Activated CD4-positive, alpha-beta T cell treated with anti-CD3 and anti-CD28 coated beads for 36 hours (primary cell): ENCODE results near the gene RGS14. TPM values are rescaled to one million over a fixed set of nuclear protein-coding genes. Genes with fewer than 3 reads are reported as not detected.
A peak's percentile ranks its signal among the peaks of the same experiment; 100 is the strongest.

ENCODE experiments used
- ATAC-seq: fragments of 200-7000 bp; cut with Tn5 transposase; one replicate; pipeline ENCODE4 v1.10.0; 2021; ENCODE audit warnings: mild to moderate bottlenecking, moderate library complexity
- CTCF ChIA-PET: fragments of 350-600 bp; sonication (Branson Sonifier 250); formaldehyde crosslinking; loops from one replicate; lab custom pipeline; 2021; ENCODE audit warnings: antibody characterized with exemption; lab: Charles Lee
- POLR2A ChIA-PET: fragments of 350-600 bp; sonication (Branson Sonifier 250); formaldehyde crosslinking; loops from one replicate; lab custom pipeline; 2021; ENCODE audit warnings: antibody characterized with exemption, inconsistent platforms; lab: Charles Lee
- DNase-seq: peaks from one replicate; pipeline ENCODE4 v3.0.0-alpha.2; 2020
- H3K27ac Mint-ChIP-seq: one replicate; pipeline ENCODE4 v1.8.0; 2021; ENCODE audit warnings: mixed read lengths
- H3K27me3 Mint-ChIP-seq: one replicate; pipeline ENCODE4 v1.8.0; 2021; ENCODE audit warnings: mixed read lengths
- H3K36me3 Mint-ChIP-seq: one replicate; pipeline ENCODE4 v1.8.0; 2021; ENCODE audit warnings: low read depth, mixed read lengths
- H3K4me1 Mint-ChIP-seq: one replicate; pipeline ENCODE4 v1.8.0; 2021; ENCODE audit warnings: mixed read lengths
- H3K4me3 Mint-ChIP-seq: one replicate; pipeline ENCODE4 v1.8.0; 2021; ENCODE audit warnings: mild to moderate bottlenecking, moderate library complexity, mixed read lengths
- H3K9me3 Mint-ChIP-seq: one replicate; pipeline ENCODE4 v1.8.0; 2021; ENCODE audit warnings: low read depth, mixed read lengths
- intact Hi-C, 2 experiments: fragments of 100-400 bp; cut with DNase I in 1 of 2; cut with micrococcal nuclease in 1 of 2; formaldehyde crosslinking; loops; one replicate each; pipeline versions ENCODE4 v1.14.2 to v1.15.1; 2022 to 2024; cut with DNase I, micrococcal nuclease
- total RNA-seq, 2 experiments: library from RNA; stranded (reverse); gene quantifications; one replicate each; pipeline ENCODE4 v1.2.3, GENCODE V29; 2021

Gene RGS14
- total RNA-seq, 2 experiments from 2014 or later = 43.8 to 62.0 TPM

DNA sequence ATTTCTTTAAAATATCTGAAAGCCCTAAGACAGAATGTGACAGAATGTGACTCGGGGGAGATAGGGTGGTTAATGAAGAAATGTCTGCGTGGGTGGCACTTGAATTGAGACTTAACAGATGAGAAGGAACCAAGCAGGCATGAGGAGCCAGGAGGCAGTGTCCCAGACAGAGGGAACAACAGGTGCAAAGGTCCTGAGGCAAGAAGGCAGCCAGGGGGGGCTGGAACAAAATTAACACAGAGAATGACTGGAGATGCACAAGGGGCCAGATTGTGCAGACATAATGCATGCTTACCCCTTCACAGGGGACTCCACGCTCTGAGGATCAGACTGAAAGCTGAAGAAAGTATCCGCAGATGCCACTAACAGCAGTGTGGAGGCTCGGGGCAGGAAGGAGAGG, 8.0 kb upstream of the RGS14 start:
- ChIA-PET POLR2A (interaction anchor here (0.6 to 0.7 kb wide), 2 partner anchors 10 to 89 kb away, joined by 3 to 4 read pairs; no protein-coding TSS in a partner anchor), CTCF (interaction anchor here (0.9 to 5.5 kb wide), 4 partner anchors 37 to 96 kb away, joined by 3 to 34 read pairs (median 15); no protein-coding TSS in a partner anchor)

DNA sequence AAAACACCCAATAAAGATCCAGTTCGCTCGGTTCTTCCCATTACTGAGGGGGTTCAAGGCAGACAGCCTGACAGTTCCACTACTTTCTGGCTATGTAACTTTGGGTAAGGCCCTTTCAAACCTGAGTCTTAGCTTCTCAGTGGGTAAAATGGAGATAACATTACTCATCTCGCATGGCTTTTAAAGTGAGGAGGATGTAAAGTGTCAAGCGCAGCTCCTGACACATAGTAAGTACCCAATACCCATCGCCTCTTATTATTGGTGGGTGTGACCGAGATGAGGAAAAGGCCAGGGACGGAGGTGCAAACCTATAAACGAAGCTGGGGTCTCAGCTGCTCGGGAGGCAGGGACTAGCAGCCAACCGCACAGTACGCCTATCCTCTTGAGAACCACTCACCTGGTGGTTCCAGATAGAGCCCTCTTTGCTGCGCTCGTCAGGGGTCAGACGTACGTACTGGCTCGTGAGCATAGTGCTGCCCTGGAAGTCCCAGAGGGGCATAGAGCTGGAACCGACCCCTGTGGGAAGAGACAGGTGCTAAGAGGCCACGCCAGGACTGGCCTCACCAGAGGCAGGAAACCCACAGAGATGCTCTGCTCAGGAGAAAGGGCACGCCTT, 6.8 kb upstream of the RGS14 start:
- Mint-ChIP-seq H3K4me1 (peaks cover 41% of the 10 kb centered on the region), H3K36me3 (peaks cover 18% of the 10 kb centered on the region), H3K27me3 (no peaks in the 10 kb centered on the region), H3K4me3 (peak overlapping the region; percentile 89), H3K9me3 (peaks cover 3% of the 10 kb centered on the region), H3K27ac (peak overlapping the region; percentile 99)
- POLR2A ChIA-PET = interaction anchor here (0.6 to 1.8 kb wide), 5 partner anchors 14 to 356 kb away, joined by 3 to 7 read pairs (median 3); partner anchors contain the start of gene GRK6
- ATAC-seq = peak; percentile 6
- CTCF ChIA-PET = interaction anchor here (0.6 to 5.5 kb wide), 20 partner anchors 8 to 150 kb away, joined by 3 to 34 read pairs (median 5); no protein-coding TSS in a partner anchor
- intact Hi-C loops = loop anchor here (1.0 to 10.0 kb wide), 14 partner anchors 36 to 986 kb away; partner anchors contain the start of genes ARL10 (in 1 of the 2), B4GALT7 (in 1 of the 2), FAM193B (in 1 of the 2) and KIAA1191 (in 1 of the 2)
- no peak for DNase-seq

More for the DNA sequence above, 8.0 kb upstream of the RGS14 start:
- intact Hi-C loops = loop anchor here (2.0 to 10.0 kb wide), 8 partner anchors 37 to 985 kb away; partner anchors contain the start of genes ARL10 (in 1 of the 2), B4GALT7 (in 1 of the 2), FAM193B (in 1 of the 2) and KIAA1191 (in 1 of the 2)
- no peak for DNase-seq
- Mint-ChIP-seq H3K4me1 (peaks cover 35% of the 10 kb centered on the region), H3K36me3 (peaks cover 16% of the 10 kb centered on the region), H3K27me3 (no peaks in the 10 kb centered on the region), H3K9me3 (no peaks in the 10 kb centered on the region), H3K27ac (peak overlapping the region; percentile 62), H3K4me3 (peak overlapping the region; percentile 89)
- ATAC-seq = no peak

DNA sequence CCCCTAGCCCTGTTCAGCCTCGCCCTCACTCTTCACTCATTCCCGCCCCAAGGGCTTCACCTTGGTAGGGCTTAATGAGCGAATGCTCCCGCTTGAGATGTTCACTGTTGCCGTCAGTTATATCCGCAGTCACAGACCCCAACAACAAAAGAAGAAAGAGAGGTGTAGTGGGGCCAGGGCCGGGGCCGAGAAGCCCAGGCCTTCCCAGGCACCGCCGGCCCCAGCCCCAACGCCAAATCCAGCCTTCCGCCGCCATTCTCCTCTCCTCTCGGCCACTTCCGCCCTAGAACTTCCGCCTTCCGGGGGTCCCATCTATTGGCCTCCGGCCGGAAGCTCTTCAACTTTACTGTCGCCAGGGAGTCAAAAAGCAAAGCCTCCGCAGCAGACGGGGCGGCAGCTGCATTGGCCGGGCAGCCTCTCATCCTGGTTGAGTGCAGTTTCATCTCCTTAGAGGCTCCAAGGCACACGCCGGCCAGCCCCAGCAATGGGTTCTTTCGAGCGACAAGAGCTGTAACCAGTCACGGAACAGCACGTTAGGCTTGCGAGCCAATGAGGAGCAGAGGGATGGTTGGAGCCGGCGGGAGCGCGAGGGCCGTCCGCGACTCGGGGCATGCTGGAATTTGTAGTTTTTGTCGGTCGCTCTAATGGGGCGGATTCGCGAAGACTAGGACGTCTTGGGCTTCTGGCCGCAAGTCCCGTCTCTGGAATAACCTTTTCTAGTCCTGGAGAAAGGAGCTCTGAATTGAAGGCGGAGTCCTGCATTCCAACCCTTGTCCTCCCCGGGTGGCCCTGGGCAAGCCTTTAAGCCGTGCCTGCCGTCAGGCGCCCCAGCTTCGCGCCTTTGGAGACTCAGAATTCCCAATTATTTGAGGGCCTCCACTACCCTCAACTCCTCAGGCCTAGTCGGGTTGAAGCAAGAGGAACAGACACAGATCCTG, 6.1 kb upstream of the RGS14 start, which contains the start of gene LMAN2:
LMAN2 (minus strand) TSS at position 277 of the 938 bp plus-strand sequence; CDS start at position 256, 21 bp downstream.
- DNase-seq = peak; percentile 95
- H3K27ac Mint-ChIP-seq = peak within 1 kb of the TSS; percentile 99
- POLR2A ChIA-PET = interaction anchor here (0.6 to 1.8 kb wide), 4 partner anchors 38 to 357 kb away, joined by 3 to 7 read pairs (median 4); partner anchors contain the start of gene GRK6
- H3K9me3 Mint-ChIP-seq = peaks cover 3% of the 10 kb centered on the region
- peak; percentile 99 for ATAC-seq
- H3K27me3 Mint-ChIP-seq = no peaks in the 10 kb centered on the region
- H3K4me1 Mint-ChIP-seq = peaks cover 48% of the 10 kb centered on the region
- H3K36me3 Mint-ChIP-seq = peaks cover 13% of the 10 kb centered on the region
- CTCF ChIA-PET = interaction anchor here (0.6 to 5.5 kb wide), 22 partner anchors 9 to 346 kb away, joined by 3 to 34 read pairs (median 4); no protein-coding TSS in a partner anchor
- H3K4me3 Mint-ChIP-seq = peak within 1 kb of the TSS; percentile 89
- intact Hi-C loops = loop anchor here (1.0 to 10.0 kb wide), 14 partner anchors 36 to 987 kb away; partner anchors contain the start of genes ARL10 (in 1 of the 2), B4GALT7 (in 1 of the 2), FAM193B (in 1 of the 2) and KIAA1191 (in 1 of the 2)

DNA sequence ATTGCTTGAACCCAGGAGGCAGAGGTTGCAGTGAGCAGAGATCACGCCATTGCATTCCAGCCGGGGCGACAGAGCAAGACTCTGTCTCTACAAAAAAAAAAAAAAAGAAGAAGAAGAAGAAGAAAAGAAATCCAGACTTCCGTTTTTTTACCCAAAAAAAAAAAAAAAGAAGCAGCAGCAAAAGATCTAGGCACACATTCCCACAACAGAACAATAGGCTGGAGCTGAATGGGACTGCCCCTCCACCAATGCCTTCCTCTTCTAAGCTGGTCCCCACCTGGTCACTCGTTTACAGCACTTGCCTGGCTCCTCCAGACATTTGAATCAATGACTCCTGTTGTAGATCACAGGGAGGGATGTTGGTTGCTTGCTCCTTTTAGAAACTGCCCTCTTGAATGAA, 4.6 kb upstream of the RGS14 start:
- intact Hi-C loops = loop anchor here (5.0 to 10.0 kb wide), 3 partner anchors 34 to 988 kb away; partner anchors contain the start of genes ARL10 (in 1 of the 2), KIAA1191 (in 1 of the 2) and RNF44 (in 1 of the 2)
- CTCF ChIA-PET = interaction anchor here (1.5 to 5.5 kb wide), 6 partner anchors 15 to 50 kb away, joined by 4 to 34 read pairs (median 18); no protein-coding TSS in a partner anchor

DNA sequence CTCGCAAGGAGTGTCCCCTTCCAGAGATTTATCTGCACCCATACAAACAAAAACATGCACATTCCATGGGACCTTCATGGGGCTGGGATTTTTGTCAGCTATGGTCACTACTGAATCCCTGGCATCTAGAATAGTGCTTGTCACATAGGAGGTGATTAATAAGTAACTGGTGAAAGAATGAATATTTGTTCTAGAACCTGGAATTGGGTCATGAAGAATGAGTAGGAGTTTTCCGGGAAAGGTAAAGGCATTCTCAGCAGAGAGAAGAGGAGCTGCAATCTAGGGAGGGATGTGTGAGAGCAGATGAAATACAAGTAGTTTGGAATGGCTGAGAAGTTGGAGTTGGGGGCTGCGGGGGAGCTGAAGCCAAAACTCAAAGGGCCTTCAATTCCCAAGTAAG, 3.5 kb upstream of the RGS14 start:
- POLR2A ChIA-PET = no interaction called here
- Mint-ChIP-seq H3K4me1 (peaks cover 51% of the 10 kb centered on the region), H3K36me3 (peaks cover 9% of the 10 kb centered on the region), H3K27ac (peak overlapping the region; percentile 24), H3K9me3 (peaks cover 3% of the 10 kb centered on the region), H3K27me3 (no peaks in the 10 kb centered on the region), H3K4me3 (no peak overlapping the region)
- ATAC-seq (no peak), DNase-seq (no peak)
- intact Hi-C loops = loop anchor here (5.0 to 10.0 kb wide), 3 partner anchors 33 to 989 kb away; partner anchors contain the start of genes ARL10 (in 1 of the 2), KIAA1191 (in 1 of the 2) and RNF44 (in 1 of the 2)
- CTCF ChIA-PET = interaction anchor here (0.8 to 4.7 kb wide), 6 partner anchors 10 to 49 kb away, joined by 3 to 25 read pairs (median 8); no protein-coding TSS in a partner anchor

More for the DNA sequence above, 4.6 kb upstream of the RGS14 start:
- Mint-ChIP-seq H3K27ac (no peak overlapping the region), H3K27me3 (no peaks in the 10 kb centered on the region), H3K9me3 (peaks cover 3% of the 10 kb centered on the region), H3K36me3 (peaks cover 12% of the 10 kb centered on the region), H3K4me3 (no peak overlapping the region), H3K4me1 (peaks cover 49% of the 10 kb centered on the region)
- DNase-seq (no peak), ATAC-seq (no peak)
- POLR2A ChIA-PET = interaction anchor here (0.7 kb wide), 1 partner anchor 91 kb away, joined by 4 read pairs; no protein-coding TSS in a partner anchor

DNA sequence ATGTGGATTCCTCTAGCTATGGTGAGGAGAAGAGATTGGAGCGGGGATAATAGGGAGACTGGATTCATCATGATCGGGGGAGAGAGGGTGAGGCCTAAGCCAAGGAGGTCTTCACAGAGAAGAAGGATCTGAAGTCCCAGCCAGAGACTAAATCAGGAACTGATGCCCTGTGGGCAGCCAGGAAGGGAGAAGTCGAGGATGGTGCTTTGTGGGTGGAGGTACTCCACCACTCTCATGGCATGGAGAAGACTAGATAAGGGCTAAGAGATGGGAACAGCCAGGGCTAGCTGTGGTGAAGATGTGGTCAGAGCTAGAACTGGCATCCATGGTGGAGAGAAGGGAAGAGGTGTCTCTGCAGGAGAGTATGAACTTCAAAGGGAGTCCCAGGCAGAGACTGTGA, 3.0 kb upstream of the RGS14 start:
- ATAC-seq = no peak
- intact Hi-C loops = loop anchor here (5.0 to 10.0 kb wide), 3 partner anchors 33 to 990 kb away; partner anchors contain the start of genes ARL10 (in 1 of the 2), KIAA1191 (in 1 of the 2) and RNF44 (in 1 of the 2)
- no peaks in the 10 kb centered on the region for H3K27me3 Mint-ChIP-seq
- ChIA-PET POLR2A (no interaction called here), CTCF (interaction anchor here (0.5 to 4.7 kb wide), 8 partner anchors 10 to 48 kb away, joined by 3 to 25 read pairs (median 8); no protein-coding TSS in a partner anchor)
- H3K4me3 Mint-ChIP-seq = no peak overlapping the region
- H3K9me3 Mint-ChIP-seq = peaks cover 3% of the 10 kb centered on the region
- peak overlapping the region; percentile 24 for H3K27ac Mint-ChIP-seq
- peaks cover 51% of the 10 kb centered on the region for H3K4me1 Mint-ChIP-seq
- peaks cover 7% of the 10 kb centered on the region for H3K36me3 Mint-ChIP-seq
- no peak for DNase-seq

DNA sequence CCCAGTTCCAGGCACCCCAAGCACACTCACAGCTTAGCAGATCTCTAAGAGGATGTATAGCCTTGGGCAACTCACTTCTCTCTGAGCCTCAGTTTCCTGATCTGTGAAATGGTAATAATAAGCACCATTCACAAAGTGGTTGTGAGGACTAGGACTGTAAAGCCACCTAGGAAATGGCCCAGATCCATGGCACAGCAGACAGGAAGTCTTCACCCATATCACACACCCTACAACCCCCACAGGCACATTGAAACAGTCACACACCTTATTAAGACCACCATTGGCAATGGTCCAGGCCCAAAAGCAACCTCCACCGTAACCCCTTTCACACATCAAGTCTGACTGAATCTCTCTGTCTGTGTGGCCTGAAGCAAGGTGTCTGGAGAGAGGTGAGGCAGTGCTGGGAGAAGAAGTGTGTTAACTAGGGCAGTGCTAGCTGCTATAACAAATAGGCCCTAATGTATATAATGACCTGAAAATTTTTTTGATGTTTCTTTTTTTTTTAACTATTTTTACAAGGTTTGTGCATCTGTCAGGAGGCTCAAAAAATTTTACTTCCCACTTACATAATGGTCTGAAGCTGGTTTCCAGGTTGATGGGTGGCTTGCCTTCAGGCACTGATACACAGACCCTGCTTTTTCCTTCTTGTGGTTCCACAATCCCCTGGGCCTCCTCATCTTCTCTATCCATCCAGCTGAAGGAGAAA, 2.4 kb upstream of the RGS14 start:
- ATAC-seq = no peak
- no peaks in the 10 kb centered on the region for H3K27me3 Mint-ChIP-seq
- CTCF ChIA-PET = interaction anchor here (0.5 to 3.9 kb wide), 10 partner anchors 9 to 100 kb away, joined by 3 to 18 read pairs (median 4); no protein-coding TSS in a partner anchor
- H3K9me3 Mint-ChIP-seq = peaks cover 3% of the 10 kb centered on the region
- H3K27ac Mint-ChIP-seq = peak overlapping the region; percentile 32
- no peak overlapping the region for H3K4me3 Mint-ChIP-seq
- intact Hi-C loops = loop anchor here in 1 of 2 experiments (10.0 kb wide), 1 partner anchor 991 kb away; the partner anchor contains the start of genes ARL10 and KIAA1191
- POLR2A ChIA-PET = no interaction called here
- no peak for DNase-seq
- H3K4me1 Mint-ChIP-seq = peaks cover 51% of the 10 kb centered on the region
- peaks cover 7% of the 10 kb centered on the region for H3K36me3 Mint-ChIP-seq

DNA sequence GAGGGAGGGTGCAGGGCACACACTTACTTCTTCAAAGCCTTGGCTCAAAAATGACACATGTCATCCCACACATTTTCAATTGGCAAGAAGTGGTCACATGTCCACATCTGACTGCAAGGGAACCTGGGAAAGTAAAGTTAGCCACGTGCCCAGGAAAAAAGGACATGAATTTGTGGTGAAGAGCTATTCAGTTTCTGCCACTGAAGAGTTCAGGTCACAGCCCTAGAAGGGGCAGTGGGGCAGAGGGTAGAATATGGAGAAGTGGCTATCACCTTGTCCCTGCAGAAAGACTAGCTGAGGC, 1.9 kb upstream of the RGS14 start:
- Mint-ChIP-seq H3K27ac (peak overlapping the region; percentile 32), H3K9me3 (peaks cover 3% of the 10 kb centered on the region), H3K4me1 (peaks cover 49% of the 10 kb centered on the region), H3K36me3 (peaks cover 7% of the 10 kb centered on the region), H3K4me3 (no peak overlapping the region), H3K27me3 (no peaks in the 10 kb centered on the region)
- intact Hi-C loops = loop anchor here in 1 of 2 experiments (10.0 kb wide), 1 partner anchor 991 kb away; the partner anchor contains the start of genes ARL10 and KIAA1191
- ChIA-PET CTCF (interaction anchor here (0.6 to 3.9 kb wide), 8 partner anchors 10 to 100 kb away, joined by 3 to 18 read pairs (median 6); no protein-coding TSS in a partner anchor), POLR2A (no interaction called here)
- DNase-seq (no peak), ATAC-seq (no peak)

DNA sequence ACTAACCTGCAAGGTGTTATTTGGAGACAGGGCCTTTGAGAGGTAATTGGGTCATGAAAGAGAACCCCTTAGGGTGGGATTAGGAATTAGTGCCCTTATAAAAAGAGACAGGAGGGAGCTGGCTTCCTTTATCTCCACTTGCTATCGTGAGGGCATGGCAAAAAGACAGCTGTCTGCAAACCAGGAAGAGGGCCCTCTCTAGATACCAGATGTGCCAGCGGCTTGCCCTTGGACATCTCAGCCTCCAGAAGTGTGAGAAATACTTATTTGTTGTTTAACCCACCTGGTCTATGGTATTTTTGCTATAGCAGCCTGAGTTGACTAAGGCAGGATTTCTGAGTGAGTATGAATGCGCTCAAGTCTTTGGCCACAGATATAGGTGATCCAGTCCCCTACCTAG, 978 bp upstream of the RGS14 start:
- H3K27ac Mint-ChIP-seq = no peak overlapping the region
- no peak overlapping the region for H3K4me3 Mint-ChIP-seq
- peaks cover 8% of the 10 kb centered on the region for H3K36me3 Mint-ChIP-seq
- POLR2A ChIA-PET = no interaction called here
- ATAC-seq = no peak
- peaks cover 58% of the 10 kb centered on the region for H3K4me1 Mint-ChIP-seq
- peaks cover 3% of the 10 kb centered on the region for H3K9me3 Mint-ChIP-seq
- intact Hi-C loops = loop anchor here in 1 of 2 experiments (10.0 kb wide), 1 partner anchor 992 kb away; the partner anchor contains the start of genes ARL10 and KIAA1191
- no peaks in the 10 kb centered on the region for H3K27me3 Mint-ChIP-seq
- DNase-seq = no peak
- CTCF ChIA-PET = interaction anchor here (0.9 to 5.7 kb wide), 7 partner anchors 10 to 99 kb away, joined by 4 to 49 read pairs (median 12); no protein-coding TSS in a partner anchor
